Nephron (organoid): ENCODE results near the gene INTS11.

ENCODE experiments used
- H3K27ac Mint-ChIP-seq, 3 experiments: 2 replicates each; pipeline ENCODE4 v1.8.0; 2020; ENCODE audit warnings: mixed read lengths in 3 of 3, mild to moderate bottlenecking in 2 of 3, moderate library complexity in 1 of 3
- H3K27me3 Mint-ChIP-seq: 2 replicates; pipeline ENCODE4 v1.8.0; 2021; ENCODE audit warnings: low read depth, mild to moderate bottlenecking, moderate library complexity, mixed read lengths
- H3K36me3 Mint-ChIP-seq: 2 replicates; pipeline ENCODE4 v1.8.0; 2020; ENCODE audit warnings: low read depth, mixed read lengths
- H3K4me1 Mint-ChIP-seq: 2 replicates; pipeline ENCODE4 v1.8.0; 2020; ENCODE audit warnings: mixed read lengths
- H3K4me3 Mint-ChIP-seq, 3 experiments: 2 replicates each; pipeline ENCODE4 v1.8.0; 2020; ENCODE audit warnings: mild to moderate bottlenecking in 3 of 3, mixed read lengths in 3 of 3, moderate library complexity in 2 of 3
- H3K9me3 Mint-ChIP-seq: 2 replicates; pipeline ENCODE4 v1.8.0; 2020; ENCODE audit warnings: mixed read lengths
- TF ChIP-seq, protein P1 (sequence below), 3 experiments: fragments of 200-600 bp; sonication (generic); IDR thresholded peaks; one replicate each; pipeline ENCODE4 v1.5.0; 2021; ENCODE audit warnings: antibody characterized with exemption in 3 of 3; ENCODE audit not compliant: unreplicated experiment in 3 of 3

Gene INTS11

DNA sequence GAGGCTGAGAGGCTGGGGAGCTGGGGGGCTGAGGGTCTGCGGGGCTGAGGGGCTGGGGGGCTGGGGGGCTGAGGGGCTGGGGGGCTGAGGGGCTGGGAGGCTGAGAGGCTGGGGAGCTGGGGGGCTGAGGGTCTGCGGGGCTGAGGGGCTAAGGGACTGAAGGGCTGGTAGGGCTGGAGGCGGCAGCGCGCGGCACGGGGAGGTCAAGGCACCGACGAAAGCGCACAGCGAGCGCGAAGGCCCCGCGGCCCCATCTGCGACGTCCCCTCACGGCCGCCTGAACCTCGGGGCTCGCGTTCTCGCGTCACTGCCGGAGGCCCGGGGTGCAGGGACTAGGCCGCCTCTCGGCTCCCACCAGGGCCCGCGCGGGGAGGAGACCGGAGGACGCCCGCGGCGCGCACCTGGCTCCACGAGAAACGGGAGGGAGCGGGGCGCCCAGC, 356 bp downstream of the INTS11 start:
- Mint-ChIP-seq H3K27ac (no peak overlapping the region), H3K27me3 (no peaks in the 10 kb centered on the region)
- TF ChIP-seq, protein P1, sequence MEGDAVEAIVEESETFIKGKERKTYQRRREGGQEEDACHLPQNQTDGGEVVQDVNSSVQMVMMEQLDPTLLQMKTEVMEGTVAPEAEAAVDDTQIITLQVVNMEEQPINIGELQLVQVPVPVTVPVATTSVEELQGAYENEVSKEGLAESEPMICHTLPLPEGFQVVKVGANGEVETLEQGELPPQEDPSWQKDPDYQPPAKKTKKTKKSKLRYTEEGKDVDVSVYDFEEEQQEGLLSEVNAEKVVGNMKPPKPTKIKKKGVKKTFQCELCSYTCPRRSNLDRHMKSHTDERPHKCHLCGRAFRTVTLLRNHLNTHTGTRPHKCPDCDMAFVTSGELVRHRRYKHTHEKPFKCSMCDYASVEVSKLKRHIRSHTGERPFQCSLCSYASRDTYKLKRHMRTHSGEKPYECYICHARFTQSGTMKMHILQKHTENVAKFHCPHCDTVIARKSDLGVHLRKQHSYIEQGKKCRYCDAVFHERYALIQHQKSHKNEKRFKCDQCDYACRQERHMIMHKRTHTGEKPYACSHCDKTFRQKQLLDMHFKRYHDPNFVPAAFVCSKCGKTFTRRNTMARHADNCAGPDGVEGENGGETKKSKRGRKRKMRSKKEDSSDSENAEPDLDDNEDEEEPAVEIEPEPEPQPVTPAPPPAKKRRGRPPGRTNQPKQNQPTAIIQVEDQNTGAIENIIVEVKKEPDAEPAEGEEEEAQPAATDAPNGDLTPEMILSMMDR (IDR thresholded peaks at IDR 0.05; ENCODE audit: unreplicated experiment in 3 of 3) = no peak

DNA sequence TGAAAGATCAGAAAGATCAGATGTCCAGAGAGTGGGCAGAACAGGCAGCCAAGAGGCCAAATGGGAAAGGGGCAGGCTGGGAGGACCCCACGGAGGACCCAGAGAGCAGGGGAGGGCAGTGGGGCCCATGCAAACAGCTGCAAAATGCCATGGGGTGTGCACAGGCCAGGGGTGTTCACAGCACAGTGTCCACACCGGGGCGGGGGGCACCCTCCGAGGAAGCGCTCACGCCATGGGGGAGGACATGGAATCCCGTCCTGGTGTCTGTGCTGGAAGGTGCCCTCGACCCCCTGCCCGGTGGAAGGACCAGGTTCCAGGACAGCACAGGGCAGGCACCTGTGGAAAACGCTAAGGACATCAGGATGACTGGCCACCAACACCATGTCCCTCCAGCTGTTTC, 1.5 kb downstream of the INTS11 start:
- H3K4me1 Mint-ChIP-seq = peaks cover 26% of the 10 kb centered on the region
- H3K36me3 Mint-ChIP-seq = peaks cover 6% of the 10 kb centered on the region
- peak overlapping the region in 1 of 3 experiments; percentile 77 for H3K27ac Mint-ChIP-seq
- H3K4me3 Mint-ChIP-seq = peak overlapping the region; percentile 91 to 97 (median 92)
- TF ChIP-seq, protein P1 (IDR thresholded peaks at IDR 0.05; ENCODE audit: unreplicated experiment in 3 of 3) = no peak
- H3K27me3 Mint-ChIP-seq = no peaks in the 10 kb centered on the region
- H3K9me3 Mint-ChIP-seq = no peaks in the 10 kb centered on the region

More for the DNA sequence above, 356 bp downstream of the INTS11 start:
- Mint-ChIP-seq H3K4me1 (peaks cover 21% of the 10 kb centered on the region), H3K4me3 (peak overlapping the region; percentile 34 to 91 (median 87)), H3K36me3 (peaks cover 5% of the 10 kb centered on the region), H3K9me3 (no peaks in the 10 kb centered on the region)

DNA sequence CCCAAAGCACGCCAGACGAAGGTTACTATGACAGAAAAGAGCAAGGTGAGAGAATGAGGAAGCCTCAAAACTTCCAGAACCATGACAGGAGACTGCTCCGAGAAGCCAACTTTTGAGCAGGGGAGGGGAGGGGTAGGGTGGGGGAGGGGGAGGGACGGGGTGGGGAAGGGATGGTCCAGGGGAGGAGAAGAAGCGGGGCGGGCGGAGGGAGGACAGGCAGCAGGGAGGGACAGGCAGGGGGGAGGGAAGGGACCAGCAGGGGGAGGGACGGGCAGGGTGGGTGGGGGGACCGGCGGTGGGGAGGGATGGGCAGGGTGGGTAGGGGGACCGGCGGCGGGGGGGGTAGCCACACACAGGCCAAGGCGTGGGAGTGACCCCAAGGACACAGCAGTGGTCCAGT, 2.0 kb downstream of the INTS11 start:
- peaks cover 29% of the 10 kb centered on the region for H3K4me1 Mint-ChIP-seq
- H3K4me3 Mint-ChIP-seq = peak overlapping the region; percentile 84 to 92 (median 90)
- H3K27ac Mint-ChIP-seq = peak overlapping the region in 1 of 3 experiments; percentile 77

DNA sequence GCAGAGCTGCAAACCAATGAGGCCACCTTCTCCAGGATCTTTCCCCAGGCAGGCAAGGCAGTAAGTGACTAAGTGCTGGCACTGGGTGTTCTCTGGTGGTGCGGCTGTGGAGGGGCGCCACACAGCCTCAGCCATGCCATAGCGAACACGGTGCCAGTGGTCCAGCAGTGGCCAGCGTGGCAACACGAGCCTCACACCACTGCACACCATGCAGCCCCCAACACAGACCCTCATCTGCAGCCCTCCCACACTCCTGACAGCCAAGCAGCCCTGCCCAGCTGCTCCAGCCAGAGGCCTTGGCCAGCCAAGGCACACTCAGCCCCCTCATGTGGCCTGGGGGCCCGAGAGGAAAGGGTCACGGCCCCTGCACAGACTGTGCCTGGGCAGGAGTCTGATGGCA, 3.0 kb downstream of the INTS11 start:
- Mint-ChIP-seq H3K27me3 (no peaks in the 10 kb centered on the region), H3K36me3 (peaks cover 11% of the 10 kb centered on the region), H3K27ac (no peak overlapping the region), H3K4me3 (peak overlapping the region in 2 of 3 experiments; percentile 49 to 67), H3K4me1 (peaks cover 32% of the 10 kb centered on the region), H3K9me3 (no peaks in the 10 kb centered on the region)
- TF ChIP-seq, protein P1 (IDR thresholded peaks at IDR 0.05; ENCODE audit: unreplicated experiment in 3 of 3) = no peak

More for the DNA sequence above, 2.0 kb downstream of the INTS11 start:
- Mint-ChIP-seq H3K27me3 (no peaks in the 10 kb centered on the region), H3K36me3 (peaks cover 8% of the 10 kb centered on the region), H3K9me3 (no peaks in the 10 kb centered on the region)
- TF ChIP-seq, protein P1 (IDR thresholded peaks at IDR 0.05; ENCODE audit: unreplicated experiment in 3 of 3) = no peak

DNA sequence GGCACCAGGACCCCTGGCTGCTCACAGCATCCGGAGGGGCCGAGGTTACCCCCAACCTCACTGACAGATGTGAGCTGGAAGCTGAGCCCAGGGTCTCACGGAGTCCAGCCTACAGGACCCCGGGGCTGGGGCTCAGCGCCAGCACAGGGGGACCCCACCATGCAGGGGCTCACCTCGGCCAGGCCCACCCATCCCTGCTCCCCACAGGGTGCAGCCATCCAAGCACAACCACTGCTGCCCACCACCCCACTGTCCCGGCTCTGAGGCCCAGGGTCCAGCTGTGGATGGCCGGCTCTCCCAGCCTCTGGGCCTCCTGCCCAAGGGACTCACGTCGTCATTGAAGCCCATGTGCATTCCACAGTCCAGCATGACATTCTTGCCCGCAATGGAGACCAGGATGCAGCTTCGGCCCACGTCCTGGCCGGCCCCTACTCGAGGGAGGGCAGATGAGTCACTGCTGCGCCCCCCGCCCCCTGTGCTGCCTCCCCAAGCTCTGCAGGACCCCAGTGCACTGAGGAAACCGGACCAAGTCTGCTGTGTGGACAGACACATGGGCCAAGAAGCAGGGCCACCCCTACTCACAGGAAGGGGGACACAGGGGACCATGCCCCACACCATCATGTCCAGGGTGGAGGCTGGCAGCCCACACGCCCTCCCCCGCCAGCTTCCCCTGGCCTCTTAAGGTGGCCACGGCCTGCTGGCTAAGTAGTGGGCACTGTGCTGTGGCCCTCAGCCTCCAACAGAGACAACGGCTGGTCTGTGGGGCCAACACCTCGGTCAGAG, 3.6 kb downstream of the INTS11 start:
- no peak overlapping the region for H3K27ac Mint-ChIP-seq
- peak overlapping the region in 2 of 3 experiments; percentile 49 to 67 for H3K4me3 Mint-ChIP-seq
- no peaks in the 10 kb centered on the region for H3K27me3 Mint-ChIP-seq
- no peaks in the 10 kb centered on the region for H3K9me3 Mint-ChIP-seq
- peaks cover 15% of the 10 kb centered on the region for H3K36me3 Mint-ChIP-seq
- TF ChIP-seq, protein P1 (IDR thresholded peaks at IDR 0.05; ENCODE audit: unreplicated experiment in 3 of 3) = no peak
- peaks cover 32% of the 10 kb centered on the region for H3K4me1 Mint-ChIP-seq

DNA sequence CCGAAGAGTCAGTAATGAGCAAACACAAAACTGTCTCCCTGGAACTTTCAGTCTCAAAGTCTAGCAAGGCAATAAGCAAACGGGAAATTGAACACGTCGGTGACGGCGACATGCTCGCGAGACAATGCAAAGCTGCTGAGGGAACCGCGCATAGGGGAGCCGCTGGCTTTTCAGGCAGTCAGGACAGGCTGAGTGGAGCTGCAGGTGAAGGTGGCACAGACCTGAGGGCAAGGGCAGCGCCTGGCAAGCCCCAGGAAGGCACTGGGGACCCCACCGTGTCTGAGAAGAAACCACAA, 4.9 kb downstream of the INTS11 start:
- Mint-ChIP-seq H3K27me3 (no peaks in the 10 kb centered on the region), H3K4me3 (peak overlapping the region in 2 of 3 experiments; percentile 26 to 48), H3K27ac (no peak overlapping the region), H3K36me3 (peaks cover 19% of the 10 kb centered on the region), H3K9me3 (no peaks in the 10 kb centered on the region), H3K4me1 (peaks cover 32% of the 10 kb centered on the region)
- TF ChIP-seq, protein P1 (IDR thresholded peaks at IDR 0.05; ENCODE audit: unreplicated experiment in 3 of 3) = no peak
